Activated T-helper 1 cell treated with Interleukin-2 at 50 U/mL for 16 hours (primary cell): ENCODE results near the gene SEC61B.

Experiments used
- DNase-seq: peaks from one replicate; pipeline ENCODE4 v3.0.0-alpha.2; 2020; ENCODE audit warnings: low read depth

The SEC61B gene

GRCh38 chr9:99238331-99238730 is 16.2 kb downstream of the SEC61B start:
- DNase-seq, result no peak

- no peak for DNase-seq
Observed at GRCh38 chr9:99239341-99240060, 17.4 kb downstream of the SEC61B start.

- DNase-seq, result no peak
Observed at GRCh38 chr9:99241106-99241505, 19.0 kb downstream of the SEC61B start.

DNA sequence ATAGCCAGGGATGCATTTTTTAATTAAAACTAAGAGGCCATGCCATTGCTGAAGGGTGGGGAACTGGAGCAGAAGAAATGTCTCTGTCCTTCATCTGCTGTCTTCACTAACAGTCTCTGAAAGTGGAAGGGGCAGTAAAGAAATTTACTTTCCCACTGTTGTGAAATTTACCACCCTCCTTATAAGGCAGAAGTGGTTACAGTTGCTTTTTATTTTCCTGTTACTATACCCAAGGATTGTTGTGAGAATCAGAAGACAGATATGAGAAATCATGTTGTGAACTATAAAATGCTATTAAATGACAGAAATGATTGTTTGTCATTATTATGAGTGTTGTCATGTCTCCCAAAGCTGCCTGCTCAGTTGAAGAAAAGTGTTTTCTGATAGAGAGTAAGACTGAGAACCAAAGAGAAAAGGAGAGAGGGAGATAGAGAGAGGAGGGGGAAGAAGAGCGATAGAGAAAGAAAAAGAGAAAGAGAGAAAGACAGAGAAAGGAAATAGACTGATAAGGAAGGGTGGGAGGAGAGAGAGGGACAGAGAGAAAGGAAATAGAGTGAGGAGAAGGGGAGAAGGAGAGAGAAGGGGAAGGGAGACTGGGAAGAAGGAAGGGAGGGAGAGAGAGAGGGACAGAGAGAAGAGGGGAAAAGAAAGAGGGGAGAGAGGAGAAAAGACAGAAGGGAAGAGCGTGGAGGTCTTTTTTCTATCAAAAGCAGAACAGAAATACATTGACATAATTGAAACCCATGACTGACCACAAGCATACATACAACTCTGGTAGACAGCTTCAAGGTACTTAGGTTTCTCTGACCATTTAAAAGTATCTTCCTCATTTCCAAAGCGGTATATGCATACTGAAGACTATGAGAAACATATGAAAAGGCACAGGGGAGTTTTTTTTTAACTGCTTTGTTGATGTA is 22.5 kb downstream of the SEC61B start:
- no peak for DNase-seq

- DNase-seq, result no peak
Observed at GRCh38 chr9:99249619-99250018, 27.5 kb downstream of the SEC61B start.

- DNase-seq, result no peak
Observed at GRCh38 chr9:99251157-99251556, 29.1 kb downstream of the SEC61B start.

- DNase-seq, result no peak
Observed at GRCh38 chr9:99253134-99253533, 31.1 kb downstream of the SEC61B start.

- DNase-seq, result no peak
Observed at GRCh38 chr9:99253772-99254431, 31.8 kb downstream of the SEC61B start.

- no peak for DNase-seq
Observed at GRCh38 chr9:99255651-99256050, 33.6 kb downstream of the SEC61B start.

DNA sequence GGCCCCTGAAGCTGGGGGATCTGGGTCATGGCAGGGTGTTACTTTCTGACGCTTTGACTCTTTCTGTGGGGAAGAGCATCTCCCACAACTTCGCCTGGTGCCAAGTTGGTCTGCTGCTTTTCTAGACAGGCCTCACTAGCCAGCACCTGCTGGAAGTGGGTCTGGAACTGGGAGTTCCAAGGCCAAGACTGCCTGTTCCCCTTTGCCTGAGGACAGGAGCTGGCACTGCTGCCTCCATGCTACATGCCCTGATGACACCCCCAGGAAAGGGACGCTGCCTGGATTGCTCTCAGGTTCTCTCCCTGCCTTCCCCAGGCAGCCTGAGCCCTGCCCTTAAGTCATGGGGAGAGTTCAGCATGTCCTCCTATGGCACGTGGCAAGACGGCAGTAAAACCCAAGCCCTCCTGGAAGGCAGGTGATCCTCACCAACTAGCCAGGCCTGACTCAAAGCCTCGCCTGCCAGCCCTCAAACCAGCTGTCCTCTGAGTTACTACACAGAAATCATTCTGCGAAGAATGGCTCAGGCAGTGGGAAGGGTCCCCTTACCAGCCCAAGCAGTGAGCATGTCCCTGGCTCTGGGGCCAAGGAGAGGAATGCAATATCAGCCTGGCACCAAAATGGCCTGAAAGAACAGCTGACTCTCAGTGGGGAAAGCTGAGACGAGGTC is 35.8 kb downstream of the SEC61B start:
- no peak for DNase-seq

- DNase-seq, result peak; percentile 7
Observed at GRCh38 chr9:99259231-99259918, 37.3 kb downstream of the SEC61B start.

- no peak for DNase-seq
Observed at GRCh38 chr9:99261923-99262322, 39.8 kb downstream of the SEC61B start.

DNA sequence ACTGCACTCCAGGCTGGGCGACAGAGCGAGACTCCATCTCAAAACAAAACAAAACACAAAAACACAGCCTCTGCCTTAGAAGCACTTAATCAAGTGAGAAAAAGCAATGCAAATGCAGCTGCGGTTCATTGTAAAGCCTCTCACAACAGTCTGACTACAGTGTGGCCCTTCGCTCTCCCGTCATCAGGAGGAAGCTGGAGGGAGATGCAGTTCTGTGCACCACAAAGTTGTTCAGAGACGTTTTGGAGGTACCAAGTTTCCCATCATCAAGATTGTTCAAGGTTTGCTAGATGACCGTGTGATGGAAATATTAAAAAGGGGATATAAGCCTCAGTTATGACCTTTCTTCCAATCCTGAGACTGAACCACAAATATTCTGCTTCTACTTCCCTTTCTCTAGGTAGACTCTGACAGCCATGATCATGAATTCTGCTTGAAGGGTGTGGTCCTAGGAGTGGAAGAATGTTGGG is 40.9 kb downstream of the SEC61B start:
- no peak for DNase-seq

DNA sequence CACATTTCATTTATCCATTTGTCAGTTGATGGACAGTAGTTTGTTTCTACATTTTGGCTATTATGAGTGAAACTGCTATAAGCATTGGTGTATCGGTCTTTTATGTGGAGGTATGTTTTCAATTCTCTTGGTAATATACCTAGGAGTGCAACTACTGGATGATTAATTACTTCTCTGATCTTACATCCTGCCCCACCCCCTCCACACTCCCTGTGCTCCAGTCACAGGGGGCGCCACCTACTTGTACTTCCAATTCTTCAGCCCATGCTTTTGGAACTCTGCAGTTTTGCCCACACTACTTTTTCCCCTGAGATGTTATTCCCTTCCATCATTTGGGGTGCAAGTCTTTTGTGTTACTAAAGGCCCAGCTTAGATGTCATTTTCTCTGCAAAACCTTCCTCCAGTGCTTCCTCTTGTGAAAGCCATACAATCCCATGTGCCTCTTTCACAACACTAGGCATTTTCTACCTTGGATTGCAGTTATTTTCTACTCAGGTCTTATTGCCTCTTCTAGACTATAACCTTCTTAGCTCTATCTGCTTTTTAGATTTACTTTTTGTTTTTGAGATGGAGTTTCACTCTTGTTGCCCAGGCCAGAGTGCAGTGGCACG is 42.1 kb downstream of the SEC61B start:
- DNase-seq, result no peak

GRCh38 chr9:99265691-99266090 is 43.6 kb downstream of the SEC61B start:
- DNase-seq, result no peak

- DNase-seq, result peak; percentile 18
Observed at GRCh38 chr9:99266255-99267023, 44.4 kb downstream of the SEC61B start.

- DNase-seq, result no peak
Observed at GRCh38 chr9:99269416-99269815, 47.3 kb downstream of the SEC61B start.

DNA sequence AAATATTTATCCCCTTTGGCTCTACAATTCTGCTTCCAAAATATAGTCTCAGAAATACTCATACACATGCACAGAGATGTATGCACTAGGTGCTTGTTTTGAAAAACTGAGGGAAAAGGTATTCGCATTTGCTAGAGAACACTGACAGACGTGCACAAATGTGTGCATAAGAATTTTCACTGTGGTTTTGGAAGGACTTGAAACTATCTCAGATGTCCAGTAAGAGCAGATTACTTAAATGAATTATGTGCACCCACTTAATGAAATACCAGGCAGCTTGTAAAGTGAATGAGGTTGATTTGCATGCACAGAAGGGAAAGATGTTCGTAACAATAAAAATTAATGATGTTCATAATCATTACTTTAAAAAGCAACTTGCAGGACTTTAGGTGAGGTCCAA is 48.4 kb downstream of the SEC61B start:
- DNase-seq, result no peak

DNA sequence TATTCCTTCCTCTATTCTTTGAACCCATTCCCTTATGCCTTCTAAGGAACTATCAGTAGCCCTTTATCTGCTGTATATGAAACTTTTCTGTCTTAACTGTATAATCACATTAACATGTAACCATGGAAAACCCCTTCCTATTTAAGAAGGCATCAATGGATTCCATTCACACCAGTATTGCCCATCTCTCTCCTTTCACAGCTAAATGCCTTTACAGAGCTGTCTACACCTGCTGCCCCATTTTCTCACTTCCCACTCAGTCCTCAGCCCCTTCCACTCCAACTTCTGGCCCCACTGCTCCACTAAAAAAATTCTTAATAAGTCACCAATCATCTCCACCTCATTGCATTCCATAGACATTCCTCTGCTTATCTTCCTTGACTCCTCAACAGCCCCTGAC is 50.8 kb downstream of the SEC61B start:
- no peak for DNase-seq

- DNase-seq, result no peak
Observed at GRCh38 chr9:99274016-99274415, 51.9 kb downstream of the SEC61B start.
